Activated effector memory CD4-positive, alpha-beta T cell treated with anti-CD3 and anti-CD28 coated beads, Interleukin-2, amount 50 U/mL, for 16 hours (primary cell): ENCODE measurements around the gene CEBPB.

Source experiments
- DNase-seq: peaks from one replicate; pipeline ENCODE4 v3.0.0-alpha.2; 2020

The CEBPB gene

DNA sequence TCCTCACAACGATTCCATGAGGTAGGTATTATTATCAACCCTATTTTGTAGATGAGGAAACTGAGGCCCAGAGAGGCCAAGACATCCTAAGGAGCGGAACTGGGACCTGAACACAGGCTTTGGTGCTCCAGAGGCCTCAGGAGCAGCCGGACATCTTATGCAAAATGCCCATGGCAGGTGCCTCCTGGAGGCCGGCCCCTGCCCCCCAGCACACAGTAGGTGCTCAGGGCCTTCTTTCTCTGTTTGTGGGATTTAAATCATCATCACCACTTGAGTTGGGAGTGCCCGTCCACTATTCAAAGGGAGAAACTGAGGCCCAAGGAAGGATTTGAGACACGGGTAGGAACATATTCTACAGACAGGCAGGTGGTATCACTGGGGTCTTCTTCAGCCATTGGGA lies 41.2 kb downstream of the CEBPB start:
- DNase-seq: no peak

DNA sequence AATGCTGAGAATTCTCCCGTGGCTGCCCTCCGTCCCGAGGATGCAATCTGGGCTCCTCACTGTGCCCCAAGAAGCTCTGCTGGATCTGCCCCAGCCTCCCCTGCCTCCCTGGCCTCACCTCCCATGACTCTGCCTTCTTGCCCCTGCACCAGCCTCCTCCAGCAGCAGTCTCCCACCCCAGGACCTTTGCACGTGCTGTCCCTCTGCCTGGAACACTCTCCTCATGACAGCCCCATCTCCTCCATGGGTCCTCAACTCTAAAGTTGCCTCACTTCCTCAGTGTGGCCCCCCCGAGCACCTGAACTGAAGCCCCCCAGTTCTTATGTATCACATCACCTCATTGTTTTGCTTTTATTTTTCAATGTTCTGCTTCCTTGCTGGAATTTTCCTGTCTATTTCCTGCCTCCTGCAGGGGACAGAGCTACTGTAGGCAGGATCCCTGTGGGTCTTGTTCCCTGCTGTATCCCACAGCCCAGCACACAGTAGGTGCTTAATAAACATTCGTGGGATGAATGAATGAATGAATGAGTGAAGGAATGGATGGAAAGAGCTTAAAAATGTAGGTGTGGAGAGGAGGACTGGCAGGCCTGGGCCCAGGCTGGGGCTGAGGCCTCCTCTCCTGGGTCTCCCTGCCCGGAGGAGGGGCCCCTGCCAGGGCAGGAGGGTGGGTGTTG lies 42.2 kb downstream of the CEBPB start:
- DNase-seq: no peak

GRCh38 chr20:50233325-50234212 lies 42.9 kb downstream of the CEBPB start:
- no peak for DNase-seq

DNA sequence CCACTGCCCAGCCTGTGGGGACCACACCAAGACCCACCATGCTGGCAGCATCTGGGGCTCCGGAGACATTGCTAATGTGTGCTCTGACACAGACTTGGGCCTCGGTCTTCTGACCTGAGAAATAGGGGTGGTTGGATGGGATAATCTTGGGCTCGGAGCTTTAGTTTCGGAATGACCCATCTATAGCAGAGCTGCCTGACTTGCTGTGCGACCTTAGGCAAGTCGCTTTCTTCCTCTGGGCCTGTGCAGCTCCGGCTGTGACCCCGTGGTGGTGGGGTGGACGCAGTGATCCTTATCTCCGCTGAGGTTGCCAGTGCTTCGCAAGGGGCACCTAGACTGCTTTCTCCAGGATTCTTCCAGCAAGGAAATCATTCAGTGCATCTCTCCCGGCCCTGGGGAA lies 43.7 kb downstream of the CEBPB start:
- DNase-seq: no peak

GRCh38 chr20:50237349-50237748 lies 46.7 kb downstream of the CEBPB start:
- no peak for DNase-seq

DNA sequence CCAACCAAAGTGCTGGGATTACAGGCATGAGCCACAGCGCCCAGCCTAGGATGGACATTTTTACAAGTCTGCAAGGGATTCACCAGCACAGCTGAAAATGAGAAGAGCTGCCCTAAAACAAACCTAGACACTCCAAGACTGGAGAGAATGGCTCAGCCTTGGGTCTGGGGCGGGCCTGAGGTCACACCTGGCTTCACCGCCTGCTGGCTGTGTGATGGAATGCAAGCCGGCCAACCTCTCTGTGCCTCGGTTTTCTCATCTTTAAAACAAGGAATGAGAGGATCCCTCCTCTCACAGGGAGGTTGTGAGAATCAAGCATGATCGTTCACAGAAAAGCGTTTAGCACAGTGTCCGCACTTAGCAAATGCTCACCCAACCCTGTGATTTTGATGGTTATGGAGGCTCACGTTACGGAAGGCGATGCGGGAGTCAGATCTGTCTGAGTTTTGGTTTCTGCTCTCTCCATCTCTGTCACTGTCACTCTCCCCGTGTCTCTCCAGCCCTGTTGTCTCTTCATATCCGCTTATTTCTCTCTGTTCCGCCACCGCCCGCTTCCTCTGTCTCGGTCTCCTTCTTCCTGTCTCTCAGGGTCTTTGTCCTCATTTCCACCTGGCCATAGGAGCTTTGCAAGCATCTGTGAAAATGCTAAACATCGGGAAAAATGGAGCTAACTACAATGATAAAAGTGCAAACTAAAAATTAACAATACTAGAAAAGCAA lies 47.6 kb downstream of the CEBPB start:
- DNase-seq: no peak

GRCh38 chr20:50240092-50240491 lies 49.5 kb downstream of the CEBPB start:
- DNase-seq: no peak

DNA sequence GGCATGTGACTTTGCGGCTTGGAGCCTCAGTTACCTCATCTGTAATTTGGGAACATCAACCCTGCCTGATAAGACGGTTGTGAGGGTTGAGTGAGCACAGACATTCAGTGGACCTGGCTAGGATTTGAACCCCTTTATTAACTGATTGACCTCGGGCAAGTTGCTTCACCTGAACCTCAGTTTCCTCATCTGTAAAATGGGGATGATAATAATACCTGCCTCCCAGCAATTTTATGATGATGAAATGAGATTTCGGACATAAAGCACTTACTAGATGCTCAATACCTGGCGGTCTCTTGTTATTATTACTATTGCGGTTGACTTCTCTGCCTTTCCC lies 51.5 kb downstream of the CEBPB start:
- no peak for DNase-seq
